ENCODE measurements around the gene ARL8A. TPM values are rescaled to one million over a fixed set of nuclear protein-coding genes. Genes with fewer than 3 reads are reported as not detected.

The ARL8A gene
- total and polyA plus RNA-seq, 10 donors: 16.2 to 104 (median 47.6) TPM

- no peaks in the 10 kb centered on the region for H3K27me3 ChIP-seq (replicated peaks in 1 of 7)
- no peaks in the 10 kb centered on the region for H3K9me3 ChIP-seq
- TF ChIP-seq, protein P1, sequence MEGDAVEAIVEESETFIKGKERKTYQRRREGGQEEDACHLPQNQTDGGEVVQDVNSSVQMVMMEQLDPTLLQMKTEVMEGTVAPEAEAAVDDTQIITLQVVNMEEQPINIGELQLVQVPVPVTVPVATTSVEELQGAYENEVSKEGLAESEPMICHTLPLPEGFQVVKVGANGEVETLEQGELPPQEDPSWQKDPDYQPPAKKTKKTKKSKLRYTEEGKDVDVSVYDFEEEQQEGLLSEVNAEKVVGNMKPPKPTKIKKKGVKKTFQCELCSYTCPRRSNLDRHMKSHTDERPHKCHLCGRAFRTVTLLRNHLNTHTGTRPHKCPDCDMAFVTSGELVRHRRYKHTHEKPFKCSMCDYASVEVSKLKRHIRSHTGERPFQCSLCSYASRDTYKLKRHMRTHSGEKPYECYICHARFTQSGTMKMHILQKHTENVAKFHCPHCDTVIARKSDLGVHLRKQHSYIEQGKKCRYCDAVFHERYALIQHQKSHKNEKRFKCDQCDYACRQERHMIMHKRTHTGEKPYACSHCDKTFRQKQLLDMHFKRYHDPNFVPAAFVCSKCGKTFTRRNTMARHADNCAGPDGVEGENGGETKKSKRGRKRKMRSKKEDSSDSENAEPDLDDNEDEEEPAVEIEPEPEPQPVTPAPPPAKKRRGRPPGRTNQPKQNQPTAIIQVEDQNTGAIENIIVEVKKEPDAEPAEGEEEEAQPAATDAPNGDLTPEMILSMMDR (IDR thresholded peaks at IDR 0.05 in 8 of 11, conservative IDR thresholded peaks at IDR 0.05 in 3 of 11): no peak
- TF ChIP-seq POLR2AphosphoS5 (IDR thresholded peaks at IDR 0.05) (no peak), POLR2A (IDR thresholded peaks at IDR 0.05) (no peak)
- no peak for DNase-seq
- H3K4me3 ChIP-seq: no peak overlapping the region
- H3K36me3 ChIP-seq: peaks cover 0 to 66% (median 38%) of the 10 kb centered on the region in 6 donors
- intact Hi-C loops (cut with DNase I; ENCODE audit: low total_unique reads): no loop called here
- 82 to 96% (median 90%) methylated on average over 8 of the region's 8 CpGs for WGBS, 5 donors
- H3K27ac ChIP-seq: peak overlapping the region in 3 of 8 donors; percentile 13 to 45 (median 15)
- peaks cover 27 to 79% (median 72%) of the 10 kb centered on the region in 6 donors for H3K4me1 ChIP-seq
Measured at GRCh38 chr1:202156590-202156989, 12.1 kb upstream of the ARL8A start.

GRCh38 chr1:202155478-202156021 lies 11.0 kb upstream of the ARL8A start:
- WGBS, 5 donors: 30 to 65% (median 35%) methylated on average over 8 of the region's 8 CpGs

GRCh38 chr1:202154766-202155477 lies 10.4 kb upstream of the ARL8A start:
- WGBS, 5 donors: 40 to 55% (median 45%) methylated on average over 11 of the region's 11 CpGs
- no peak for DNase-seq

More at GRCh38 chr1:202155478-202156021, 11.0 kb upstream of the ARL8A start:
- intact Hi-C loops (cut with DNase I; ENCODE audit: low total_unique reads): no loop called here
- DNase-seq: no peak
- Histone ChIP-seq H3K9me3 (no peaks in the 10 kb centered on the region), H3K4me1 (peaks cover 17 to 68% (median 62%) of the 10 kb centered on the region in 6 donors), H3K36me3 (peaks cover 0 to 76% (median 47%) of the 10 kb centered on the region in 6 donors), H3K27me3 (replicated peaks in 1 of 7) (no peaks in the 10 kb centered on the region), H3K4me3 (no peak overlapping the region), H3K27ac (peak overlapping the region in 4 of 8 donors; percentile 30 to 57 (median 42))
- TF ChIP-seq, protein P1 (IDR thresholded peaks at IDR 0.05 in 8 of 11, conservative IDR thresholded peaks at IDR 0.05 in 3 of 11): no peak
- TF ChIP-seq POLR2AphosphoS5 (IDR thresholded peaks at IDR 0.05): peak in 1 of 3 donors; percentile 19

More at GRCh38 chr1:202154766-202155477, 10.4 kb upstream of the ARL8A start:
- Histone ChIP-seq H3K4me1 (peaks cover 16 to 62% (median 56%) of the 10 kb centered on the region in 6 donors), H3K9me3 (no peaks in the 10 kb centered on the region), H3K4me3 (no peak overlapping the region), H3K36me3 (peaks cover 0 to 82% (median 53%) of the 10 kb centered on the region in 6 donors), H3K27ac (peak overlapping the region in 4 of 8 donors; percentile 30 to 57 (median 42)), H3K27me3 (replicated peaks in 1 of 7) (no peaks in the 10 kb centered on the region)
- intact Hi-C loops (cut with DNase I; ENCODE audit: low total_unique reads): no loop called here
- TF ChIP-seq POLR2AphosphoS5 (IDR thresholded peaks at IDR 0.05): no peak
- TF ChIP-seq, protein P1 (IDR thresholded peaks at IDR 0.05 in 8 of 11, conservative IDR thresholded peaks at IDR 0.05 in 3 of 11): peak in 9 of 11 experiments; percentile 26 to 76 (median 57)
